Measurements from ENCODE around the gene IGFL2.

Gene IGFL2

DNA sequence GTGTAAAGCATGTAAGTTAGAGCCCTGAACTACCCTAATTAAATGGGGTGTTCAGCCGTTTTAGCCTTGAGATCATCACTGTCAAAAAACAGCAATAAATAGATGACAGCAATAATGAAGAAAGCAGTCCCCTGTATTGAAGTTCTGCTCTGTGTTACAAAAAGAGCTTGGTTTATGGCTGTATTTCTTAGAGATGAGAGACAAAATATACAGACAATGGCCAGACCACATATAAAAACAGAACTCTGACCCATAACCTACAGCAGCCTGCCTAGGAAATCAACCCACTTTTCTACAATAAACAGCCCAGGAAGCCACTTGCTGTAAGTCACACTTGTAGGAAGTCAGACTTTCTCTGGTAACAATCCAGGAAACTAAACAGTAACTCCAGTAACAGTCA, 34.3 kb upstream of the IGFL2 start:
- no peak for DNase-seq (ENCODE audit: low spot score)
- no peak overlapping the region for H3K27ac ChIP-seq
- no peak overlapping the region for H3K4me3 ChIP-seq
- TF ChIP-seq, protein P1, sequence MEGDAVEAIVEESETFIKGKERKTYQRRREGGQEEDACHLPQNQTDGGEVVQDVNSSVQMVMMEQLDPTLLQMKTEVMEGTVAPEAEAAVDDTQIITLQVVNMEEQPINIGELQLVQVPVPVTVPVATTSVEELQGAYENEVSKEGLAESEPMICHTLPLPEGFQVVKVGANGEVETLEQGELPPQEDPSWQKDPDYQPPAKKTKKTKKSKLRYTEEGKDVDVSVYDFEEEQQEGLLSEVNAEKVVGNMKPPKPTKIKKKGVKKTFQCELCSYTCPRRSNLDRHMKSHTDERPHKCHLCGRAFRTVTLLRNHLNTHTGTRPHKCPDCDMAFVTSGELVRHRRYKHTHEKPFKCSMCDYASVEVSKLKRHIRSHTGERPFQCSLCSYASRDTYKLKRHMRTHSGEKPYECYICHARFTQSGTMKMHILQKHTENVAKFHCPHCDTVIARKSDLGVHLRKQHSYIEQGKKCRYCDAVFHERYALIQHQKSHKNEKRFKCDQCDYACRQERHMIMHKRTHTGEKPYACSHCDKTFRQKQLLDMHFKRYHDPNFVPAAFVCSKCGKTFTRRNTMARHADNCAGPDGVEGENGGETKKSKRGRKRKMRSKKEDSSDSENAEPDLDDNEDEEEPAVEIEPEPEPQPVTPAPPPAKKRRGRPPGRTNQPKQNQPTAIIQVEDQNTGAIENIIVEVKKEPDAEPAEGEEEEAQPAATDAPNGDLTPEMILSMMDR (IDR thresholded peaks at IDR 0.05): no peak

DNA sequence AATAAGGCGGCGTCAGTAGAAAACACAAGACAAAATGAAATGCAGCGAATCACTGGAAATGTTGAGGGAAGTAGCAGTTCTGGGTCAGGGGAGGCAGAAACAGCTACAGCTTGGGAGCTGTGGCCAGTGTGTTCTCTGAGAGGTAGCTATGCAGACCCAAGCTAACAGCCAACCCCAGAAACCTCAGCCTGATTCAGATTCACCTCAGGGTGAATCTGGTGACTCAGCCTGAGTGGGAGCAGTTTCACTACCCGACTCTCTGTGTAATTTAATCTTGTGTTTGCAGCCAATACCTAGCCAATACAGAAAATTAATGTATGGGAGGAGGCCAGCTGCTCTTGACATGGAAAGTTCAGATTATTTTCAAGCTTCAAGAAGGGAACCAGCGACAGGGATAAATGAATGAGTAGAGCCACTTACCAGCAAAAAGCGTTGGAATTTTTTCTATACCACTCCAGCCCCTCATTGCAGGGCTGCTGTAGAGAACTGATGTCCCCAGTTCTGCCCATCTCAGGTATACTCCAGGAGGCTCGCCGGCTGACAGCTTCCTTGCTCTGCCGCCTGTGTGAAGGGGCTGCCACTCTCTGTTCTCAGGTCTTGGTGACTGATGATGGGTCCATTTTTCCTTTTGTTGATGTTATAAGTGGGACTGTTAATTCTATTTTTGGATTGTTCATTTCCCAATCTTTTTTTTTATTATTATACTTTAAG, 32.5 kb upstream of the IGFL2 start:
- TF ChIP-seq, protein P1 (IDR thresholded peaks at IDR 0.05): no peak
- Histone ChIP-seq H3K4me3 (no peak overlapping the region), H3K27ac (no peak overlapping the region)
- DNase-seq (ENCODE audit: low spot score): no peak

DNA sequence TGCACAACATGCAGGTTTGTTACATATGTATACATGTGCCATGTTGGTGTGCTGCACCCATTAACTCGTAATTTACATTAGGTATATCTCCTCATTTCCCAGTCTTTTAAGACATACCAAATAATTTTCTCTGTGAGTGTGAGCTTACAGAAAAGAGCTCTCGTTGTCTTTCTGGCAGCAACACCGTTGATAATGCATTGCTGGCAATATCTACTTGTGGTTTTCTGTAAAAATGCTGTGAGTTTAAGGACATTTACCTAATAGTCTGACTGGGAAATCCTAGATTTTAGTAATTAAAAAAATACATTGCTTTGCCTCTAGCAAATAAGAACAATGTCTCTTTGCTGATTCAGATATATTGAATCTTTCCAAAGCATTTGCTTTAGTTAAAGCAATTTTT, 31.9 kb upstream of the IGFL2 start:
- no peak overlapping the region for H3K4me3 ChIP-seq
- no peak overlapping the region for H3K27ac ChIP-seq
- DNase-seq (ENCODE audit: low spot score): no peak
- TF ChIP-seq, protein P1 (IDR thresholded peaks at IDR 0.05): no peak

DNA sequence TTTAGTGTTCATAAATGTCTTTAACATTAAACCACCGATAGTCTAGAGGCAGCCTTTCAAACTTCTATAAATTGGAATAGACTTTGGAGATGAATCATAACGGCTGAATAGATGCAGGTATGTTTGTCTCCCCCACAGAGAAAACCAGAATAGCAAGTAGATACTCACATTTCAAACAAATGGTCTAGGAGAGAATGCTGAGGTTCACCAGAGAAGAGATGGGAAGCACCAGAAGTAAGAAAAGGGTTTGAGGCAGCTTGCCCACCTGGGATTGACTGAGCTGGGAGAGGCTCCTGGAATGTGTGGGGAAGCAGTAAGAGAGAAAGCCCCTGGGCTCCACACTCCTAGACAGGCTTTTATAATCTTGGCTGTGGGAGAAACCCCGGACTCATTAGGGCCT, 29.9 kb upstream of the IGFL2 start:
- TF ChIP-seq, protein P1 (IDR thresholded peaks at IDR 0.05): no peak
- H3K27ac ChIP-seq: no peak overlapping the region
- H3K4me3 ChIP-seq: no peak overlapping the region
- no peak for DNase-seq (ENCODE audit: low spot score)

DNA sequence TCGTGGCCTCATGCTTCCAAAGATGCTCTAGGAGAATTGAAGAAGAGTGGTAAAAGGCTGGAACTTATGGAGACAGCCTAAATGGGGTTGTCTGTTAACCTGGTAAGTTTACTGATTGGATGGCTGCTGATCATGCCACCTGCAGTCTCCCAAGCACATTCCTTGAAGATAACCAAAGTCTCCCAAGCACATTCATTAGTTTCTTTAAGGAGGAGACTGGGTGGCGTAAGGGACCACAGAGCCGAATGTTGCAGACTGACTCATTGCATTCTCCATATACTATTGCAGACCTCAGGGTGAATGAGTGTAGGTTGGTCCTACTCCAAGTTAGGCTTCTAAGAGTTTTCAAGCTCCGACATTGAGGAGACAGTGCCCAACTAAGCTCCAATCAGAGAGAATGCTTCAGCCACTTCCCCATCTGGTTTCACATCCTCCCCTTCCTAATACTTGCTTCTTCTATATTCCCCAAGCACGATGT, 23.4 kb upstream of the IGFL2 start, which contains the start of gene IGFL3:
TSS of gene IGFL3 (minus strand) at position 51 of the 478 bp plus-strand sequence. CDS start at position 12, 39 bp downstream.
- Histone ChIP-seq H3K4me3 (no peak within 1 kb of the TSS), H3K27ac (no peak within 1 kb of the TSS)
- TF ChIP-seq, protein P1 (IDR thresholded peaks at IDR 0.05): no peak
- no peak for DNase-seq (ENCODE audit: low spot score)

DNA sequence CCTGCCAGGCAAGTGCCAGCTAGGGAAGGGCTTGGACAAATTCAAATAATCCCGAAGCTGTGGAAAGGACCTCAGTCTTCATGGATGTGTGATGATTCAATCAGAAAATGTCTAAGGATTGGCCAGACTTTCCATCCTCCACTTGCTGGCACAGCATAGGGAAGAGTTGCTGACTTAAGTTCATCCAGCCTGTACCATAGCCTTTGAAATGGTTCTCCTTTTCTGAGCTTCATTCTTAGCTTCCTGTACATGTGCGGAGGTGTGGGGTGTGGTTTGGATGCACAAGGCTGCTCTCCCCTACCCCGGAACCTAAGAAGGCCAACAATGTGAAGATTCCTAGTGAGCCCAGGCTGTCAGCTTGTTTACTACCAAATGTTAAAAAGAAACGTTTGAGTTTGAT, 22.6 kb upstream of the IGFL2 start:
- TF ChIP-seq, protein P1 (IDR thresholded peaks at IDR 0.05): no peak
- Histone ChIP-seq H3K27ac (no peak overlapping the region), H3K4me3 (no peak overlapping the region)
- no peak for DNase-seq (ENCODE audit: low spot score)

DNA sequence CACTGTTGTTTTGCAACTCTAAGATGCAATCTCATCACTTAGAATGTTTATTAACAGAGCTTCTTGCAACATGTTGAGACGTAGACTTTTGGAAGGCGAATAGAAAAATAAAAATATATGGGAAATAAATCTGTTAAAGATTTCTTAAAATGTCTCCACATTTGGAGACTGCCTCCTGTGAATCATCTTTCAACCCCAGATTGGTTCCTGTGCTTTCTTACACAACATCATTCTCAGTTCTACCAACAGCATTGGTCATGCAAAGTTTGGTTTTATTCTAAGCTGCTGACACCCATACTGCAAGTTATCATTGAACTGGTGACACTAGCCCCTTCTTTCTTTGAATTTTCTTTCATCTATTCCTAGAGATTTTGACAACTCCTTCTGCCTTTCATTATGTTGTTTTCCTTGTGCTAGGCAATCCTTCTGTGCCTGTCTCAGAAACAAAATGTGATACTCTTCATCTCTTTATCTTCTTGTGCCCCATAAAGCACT, 21.9 kb upstream of the IGFL2 start:
- H3K4me3 ChIP-seq: no peak overlapping the region
- TF ChIP-seq, protein P1 (IDR thresholded peaks at IDR 0.05): no peak
- H3K27ac ChIP-seq: no peak overlapping the region
- DNase-seq (ENCODE audit: low spot score): no peak
